Fibroblast of skin of abdomen (primary cell): ENCODE data around the gene CCDC13.
A peak's percentile ranks its signal among the peaks of the same experiment; 100 is the strongest.

Experiments
- DNase-seq: peaks from one replicate; pipeline ENCODE4 v3.0.0-alpha.2; 2013

The CCDC13 gene

GRCh38 chr3:42799376-42799775, 26.3 kb upstream of the CCDC13 start:
- DNase-seq: no peak

GRCh38 chr3:42796332-42796885, 23.4 kb upstream of the CCDC13 start:
- DNase-seq: no peak

- no peak for DNase-seq
Observed at GRCh38 chr3:42795621-42796181, 22.6 kb upstream of the CCDC13 start.

GRCh38 chr3:42790714-42791229, 17.7 kb upstream of the CCDC13 start:
- DNase-seq: no peak

GRCh38 chr3:42786631-42787030, 13.6 kb upstream of the CCDC13 start:
- no peak for DNase-seq

- no peak for DNase-seq
Observed at GRCh38 chr3:42786212-42786611, 13.2 kb upstream of the CCDC13 start.

- DNase-seq: peak; percentile 63
Observed at GRCh38 chr3:42780892-42781700, 8.0 kb upstream of the CCDC13 start.

- no peak for DNase-seq
Observed at GRCh38 chr3:42780398-42780797, 7.3 kb upstream of the CCDC13 start.

GRCh38 chr3:42778644-42779043, 5.6 kb upstream of the CCDC13 start:
- DNase-seq: no peak

GRCh38 chr3:42773409-42773751, 327 bp upstream of the CCDC13 start:
- DNase-seq: no peak

- DNase-seq: no peak
Observed at GRCh38 chr3:42771271-42771670, 1.8 kb downstream of the CCDC13 start.

- DNase-seq: no peak
Observed at GRCh38 chr3:42769477-42770131, 3.4 kb downstream of the CCDC13 start.

- no peak for DNase-seq
Observed at GRCh38 chr3:42764561-42765295, 8.3 kb downstream of the CCDC13 start.

GRCh38 chr3:42764115-42764514, 8.9 kb downstream of the CCDC13 start:
- no peak for DNase-seq

- DNase-seq: no peak
Observed at GRCh38 chr3:42763021-42763420, 10.0 kb downstream of the CCDC13 start.

- no peak for DNase-seq
Observed at GRCh38 chr3:42762046-42762724, 10.9 kb downstream of the CCDC13 start.

GRCh38 chr3:42758126-42758525, 14.9 kb downstream of the CCDC13 start:
- DNase-seq: no peak

GRCh38 chr3:42756681-42757213, 16.3 kb downstream of the CCDC13 start:
- DNase-seq: no peak

- no peak for DNase-seq
Observed at GRCh38 chr3:42755681-42756578, 17.1 kb downstream of the CCDC13 start.

GRCh38 chr3:42753757-42754156, 19.3 kb downstream of the CCDC13 start:
- DNase-seq: no peak

- DNase-seq: no peak
Observed at GRCh38 chr3:42752961-42753360, 20.1 kb downstream of the CCDC13 start.
